Smooth muscle cell (in vitro differentiated cells): ENCODE data around the gene TP53I3. TPM values are rescaled to one million over a fixed set of nuclear protein-coding genes. Genes with fewer than 3 reads are reported as not detected.

Source experiments
- DNase-seq: peaks from one replicate; lab custom pipeline; 2025; ENCODE audit not compliant: unreplicated experiment; lab: John Stamatoyannopoulos, UW
- H2AFZ ChIP-seq: fragments of 200-600 bp; sonication (generic); 2 replicates; pipeline ENCODE4 v1.6.0; 2016; ENCODE audit warnings: antibody characterized with exemption, low read depth, mild to moderate bottlenecking
- H3F3A ChIP-seq: fragments of 200-600 bp; sonication (generic); 2 replicates; pipeline ENCODE4 v1.6.0; 2017; ENCODE audit warnings: antibody characterized with exemption, low read depth
- H3K27ac ChIP-seq: fragments of 200-600 bp; sonication (generic); 2 replicates; pipeline ENCODE4 v1.5.1; 2016; ENCODE audit warnings: low read depth, mild to moderate bottlenecking
- H3K27me3 ChIP-seq: fragments of 200-600 bp; sonication (generic); 2 replicates; pipeline ENCODE4 v1.6.1; 2016; ENCODE audit warnings: low read depth, mild to moderate bottlenecking
- H3K36me3 ChIP-seq: fragments of 200-600 bp; sonication (generic); 2 replicates; pipeline ENCODE4 v1.5.1; 2016; ENCODE audit warnings: low read depth
- H3K4me1 ChIP-seq: fragments of 200-600 bp; sonication (generic); 2 replicates; pipeline ENCODE4 v1.5.1; 2016; ENCODE audit warnings: low read depth
- H3K4me2 ChIP-seq: fragments of 200-600 bp; sonication (generic); 2 replicates; pipeline ENCODE4 v1.6.0; 2016; ENCODE audit warnings: mild to moderate bottlenecking
- H3K4me3 ChIP-seq: fragments of 200-600 bp; sonication (generic); 2 replicates; pipeline ENCODE4 v1.5.1; 2016; ENCODE audit warnings: mild to moderate bottlenecking
- H3K79me2 ChIP-seq: fragments of 200-600 bp; sonication (generic); 2 replicates; pipeline ENCODE4 v1.6.0; 2016; ENCODE audit warnings: low read depth, mild to moderate bottlenecking
- H3K9ac ChIP-seq: fragments of 200-600 bp; sonication (generic); 2 replicates; pipeline ENCODE4 v1.6.0; 2016; ENCODE audit warnings: low read depth
- H3K9me3 ChIP-seq: fragments of 200-600 bp; sonication (generic); replicated peaks from 2 replicates; pipeline ENCODE4 v1.5.1; 2016; ENCODE audit warnings: low read depth
- H4K20me1 ChIP-seq: fragments of 200-600 bp; sonication (generic); 2 replicates; pipeline ENCODE4 v1.6.0; 2016; ENCODE audit warnings: low read depth
- CTCF ChIP-seq: fragments of 200-600 bp; sonication (generic); IDR thresholded peaks from 2 replicates; pipeline ENCODE4 v1.5.1; 2017; ENCODE audit warnings: borderline replicate concordance, mild to moderate bottlenecking, antibody characterized with exemption; ENCODE audit not compliant: insufficient read depth, poor library complexity, severe bottlenecking
- WGBS: methylation state at CpG from one replicate; pipeline ENCODE4 v1.1.7; 2016; ENCODE audit warnings: low lambda C conversion rate; 5-methylcytosine and 5-hydroxymethylcytosine counted together
- polyA plus RNA-seq: library from polyadenylated mRNA; unstranded; fragments of >200 nt; fragmentation: Nextera tagmentation; extraction: Ambion mirVana; gene quantifications from 2 replicates; pipeline ENCODE4 v1.2.1, GENCODE V29; 2016
- total RNA-seq: library from RNA; depleted of rRNA; stranded (reverse); fragments of >200 nt; gene quantifications from 2 replicates; pipeline ENCODE4 v1.2.3, GENCODE V29; 2014

Gene TP53I3
- total and polyA plus RNA-seq, 2 experiments from 2014 or later, result 24.9 to 56.3 TPM

- Histone ChIP-seq H2AFZ (no peak overlapping the region), H3K27me3 (no peaks in the 10 kb centered on the region), H3K4me2 (no peak overlapping the region), H3F3A (no peaks in the 10 kb centered on the region), H3K79me2 (no peaks in the 10 kb centered on the region), H3K4me1 (no peaks in the 10 kb centered on the region), H3K9me3 (no peaks in the 10 kb centered on the region), H3K9ac (no peak overlapping the region), H3K4me3 (no peak overlapping the region), H4K20me1 (no peaks in the 10 kb centered on the region), H3K36me3 (no peaks in the 10 kb centered on the region), H3K27ac (no peak overlapping the region)
- 85% methylated on average over 8 of the region's 8 CpGs for WGBS
- no peak for TF ChIP-seq CTCF
- no peak for DNase-seq
These were observed 30.1 kb downstream of the TP53I3 start for GRCh38 chr2:24054366-24055010.

GRCh38 chr2:24052951-24053350, 31.7 kb downstream of the TP53I3 start:
- Histone ChIP-seq H3K9me3 (no peaks in the 10 kb centered on the region), H3K4me2 (no peak overlapping the region), H2AFZ (no peak overlapping the region), H3K27ac (no peak overlapping the region), H3F3A (no peaks in the 10 kb centered on the region), H3K9ac (no peak overlapping the region), H3K4me1 (no peaks in the 10 kb centered on the region), H3K36me3 (no peaks in the 10 kb centered on the region), H3K4me3 (no peak overlapping the region), H4K20me1 (no peaks in the 10 kb centered on the region), H3K27me3 (no peaks in the 10 kb centered on the region), H3K79me2 (no peaks in the 10 kb centered on the region)
- DNase-seq, result no peak
- 95% methylated on average over 1 of the region's 1 CpG for WGBS
- no peak for TF ChIP-seq CTCF

GRCh38 chr2:24051833-24052232, 32.8 kb downstream of the TP53I3 start:
- Histone ChIP-seq H4K20me1 (no peaks in the 10 kb centered on the region), H3K27ac (no peak overlapping the region), H3K4me3 (no peak overlapping the region), H3K4me1 (peaks cover 4% of the 10 kb centered on the region), H3K4me2 (no peak overlapping the region), H3F3A (no peaks in the 10 kb centered on the region), H2AFZ (no peak overlapping the region), H3K36me3 (no peaks in the 10 kb centered on the region), H3K9ac (no peak overlapping the region), H3K9me3 (no peaks in the 10 kb centered on the region), H3K27me3 (no peaks in the 10 kb centered on the region), H3K79me2 (no peaks in the 10 kb centered on the region)
- no peak for TF ChIP-seq CTCF
- WGBS, result 92% methylated on average over 8 of the region's 8 CpGs
- no peak for DNase-seq
